Activated CD8-positive, alpha-beta T cell treated with anti-CD3 and anti-CD28 coated beads for 36 hours (primary cell): ENCODE data around the gene CD209. TPM values are rescaled to one million over a fixed set of nuclear protein-coding genes. Genes with fewer than 3 reads are reported as not detected.

ENCODE experiments used
- ATAC-seq: fragments of 200-7000 bp; cut with Tn5 transposase; one replicate; pipeline ENCODE4 v1.10.0; 2021; ENCODE audit warnings: mild to moderate bottlenecking, moderate library complexity
- CTCF ChIA-PET: fragments of 350-600 bp; sonication (Branson Sonifier 250); formaldehyde crosslinking; loops from one replicate; lab custom pipeline; 2021; ENCODE audit warnings: antibody characterized with exemption; lab: Charles Lee
- POLR2A ChIA-PET: fragments of 350-600 bp; sonication (Branson Sonifier 250); formaldehyde crosslinking; loops from one replicate; lab custom pipeline; 2021; ENCODE audit warnings: antibody characterized with exemption; lab: Charles Lee
- DNase-seq: peaks from one replicate; pipeline ENCODE4 v3.0.0-alpha.2; 2020
- H3K27ac Mint-ChIP-seq: one replicate; pipeline ENCODE4 v1.8.0; 2021; ENCODE audit warnings: mild to moderate bottlenecking, mixed read lengths
- H3K27me3 Mint-ChIP-seq: one replicate; pipeline ENCODE4 v1.8.0; 2021; ENCODE audit warnings: mixed read lengths
- H3K36me3 Mint-ChIP-seq: one replicate; pipeline ENCODE4 v1.8.0; 2021; ENCODE audit warnings: low read depth, mixed read lengths
- H3K4me1 Mint-ChIP-seq: one replicate; pipeline ENCODE4 v1.8.0; 2021; ENCODE audit warnings: low read depth, mixed read lengths
- H3K4me3 Mint-ChIP-seq: one replicate; pipeline ENCODE4 v1.8.0; 2021; ENCODE audit warnings: mild to moderate bottlenecking, moderate library complexity, mixed read lengths
- H3K9me3 Mint-ChIP-seq: one replicate; pipeline ENCODE4 v1.8.0; 2021; ENCODE audit warnings: mixed read lengths
- intact Hi-C: fragments of 100-400 bp; cut with micrococcal nuclease; formaldehyde crosslinking; loops from one replicate; pipeline ENCODE4 v1.10.0; 2022
- total RNA-seq, 2 experiments: library from RNA; stranded (reverse); gene quantifications; one replicate each; pipeline ENCODE4 v1.2.3, GENCODE V29; 2021
- TF ChIP-seq, protein P1 (sequence below): fragments of 200-600 bp; IDR thresholded peaks from one replicate; pipeline ENCODE4 v1.8.0; 2022; ENCODE audit warnings: antibody characterized with exemption, mild to moderate bottlenecking

Gene CD209
- total RNA-seq, 2 experiments from 2014 or later: not detected

DNA sequence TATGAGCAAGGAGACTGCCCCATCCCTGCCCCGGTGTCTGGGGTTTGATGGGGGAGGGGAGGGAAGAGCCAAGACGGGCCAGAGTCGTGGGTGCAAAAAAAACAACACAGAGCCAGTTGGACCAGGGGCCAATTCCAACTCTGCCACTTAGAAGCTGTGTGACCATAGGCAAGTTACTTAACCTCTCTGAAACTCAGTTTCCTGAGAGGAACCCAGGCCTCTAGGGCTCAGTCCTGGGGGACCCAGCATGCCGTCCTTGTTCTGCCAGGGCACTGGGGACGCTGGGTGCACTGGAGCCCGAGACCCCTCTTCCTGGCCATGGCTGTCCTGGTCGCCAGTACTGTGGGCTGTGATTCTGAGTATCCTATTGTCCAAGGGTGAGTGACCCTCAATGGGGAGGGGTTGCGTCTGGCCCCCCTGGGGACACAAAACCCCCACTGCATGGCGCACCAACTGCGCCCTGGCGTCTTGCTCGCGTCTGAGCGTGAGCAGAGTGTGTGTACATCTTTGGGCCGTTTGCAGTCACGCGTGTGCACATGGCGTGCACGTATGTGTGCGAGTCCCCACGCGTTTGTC lies 40.4 kb upstream of the CD209 start:
- no peaks in the 10 kb centered on the region for H3K36me3 Mint-ChIP-seq
- TF ChIP-seq, protein P1, sequence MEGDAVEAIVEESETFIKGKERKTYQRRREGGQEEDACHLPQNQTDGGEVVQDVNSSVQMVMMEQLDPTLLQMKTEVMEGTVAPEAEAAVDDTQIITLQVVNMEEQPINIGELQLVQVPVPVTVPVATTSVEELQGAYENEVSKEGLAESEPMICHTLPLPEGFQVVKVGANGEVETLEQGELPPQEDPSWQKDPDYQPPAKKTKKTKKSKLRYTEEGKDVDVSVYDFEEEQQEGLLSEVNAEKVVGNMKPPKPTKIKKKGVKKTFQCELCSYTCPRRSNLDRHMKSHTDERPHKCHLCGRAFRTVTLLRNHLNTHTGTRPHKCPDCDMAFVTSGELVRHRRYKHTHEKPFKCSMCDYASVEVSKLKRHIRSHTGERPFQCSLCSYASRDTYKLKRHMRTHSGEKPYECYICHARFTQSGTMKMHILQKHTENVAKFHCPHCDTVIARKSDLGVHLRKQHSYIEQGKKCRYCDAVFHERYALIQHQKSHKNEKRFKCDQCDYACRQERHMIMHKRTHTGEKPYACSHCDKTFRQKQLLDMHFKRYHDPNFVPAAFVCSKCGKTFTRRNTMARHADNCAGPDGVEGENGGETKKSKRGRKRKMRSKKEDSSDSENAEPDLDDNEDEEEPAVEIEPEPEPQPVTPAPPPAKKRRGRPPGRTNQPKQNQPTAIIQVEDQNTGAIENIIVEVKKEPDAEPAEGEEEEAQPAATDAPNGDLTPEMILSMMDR: no peak
- H3K27ac Mint-ChIP-seq: no peak overlapping the region
- ChIA-PET CTCF (interaction anchor here (1.5 to 1.9 kb wide), 3 partner anchors 12 to 107 kb away, joined by 4 to 7 read pairs (median 6); partner anchors contain the start of gene TRAPPC5), POLR2A (interaction anchor here (0.6 kb wide), 1 partner anchor 70 kb away, joined by 3 read pairs; no protein-coding TSS in a partner anchor)
- ATAC-seq (no peak), DNase-seq (no peak)
- intact Hi-C loops: no loop called here
- H3K9me3 Mint-ChIP-seq: peaks cover 6% of the 10 kb centered on the region
- peaks cover 6% of the 10 kb centered on the region for H3K4me1 Mint-ChIP-seq
- no peak overlapping the region for H3K4me3 Mint-ChIP-seq
- peaks cover 51% of the 10 kb centered on the region for H3K27me3 Mint-ChIP-seq

DNA sequence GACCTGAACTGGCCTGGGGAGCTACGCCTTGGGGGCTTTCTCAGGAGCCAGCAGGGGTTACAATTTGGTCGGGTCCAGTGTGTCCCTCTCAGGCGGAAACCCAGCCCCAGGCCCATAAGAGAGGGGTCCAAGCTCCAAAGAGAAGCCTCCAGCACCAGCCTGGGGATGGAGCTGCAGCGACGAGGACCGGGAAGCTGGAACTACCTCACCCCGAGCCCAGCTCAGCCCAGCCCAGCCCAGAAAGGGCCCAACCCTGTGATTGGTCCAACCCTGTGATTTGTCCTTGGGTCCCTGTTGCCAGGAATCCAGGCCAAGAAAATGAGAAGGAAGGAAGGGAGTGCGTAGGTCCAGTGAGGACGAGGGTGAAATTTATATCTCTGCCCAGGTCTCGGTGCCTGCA lies 39.8 kb upstream of the CD209 start:
- peaks cover 6% of the 10 kb centered on the region for H3K4me1 Mint-ChIP-seq
- intact Hi-C loops: no loop called here
- no peak for DNase-seq
- H3K27ac Mint-ChIP-seq: no peak overlapping the region
- CTCF ChIA-PET: interaction anchor here (1.5 to 1.9 kb wide), 2 partner anchors 12 to 106 kb away, joined by 6 to 7 read pairs; partner anchors contain the start of gene TRAPPC5
- H3K27me3 Mint-ChIP-seq: peaks cover 52% of the 10 kb centered on the region
- no peak overlapping the region for H3K4me3 Mint-ChIP-seq
- POLR2A ChIA-PET: no interaction called here
- TF ChIP-seq, protein P1: no peak
- no peak for ATAC-seq
- no peaks in the 10 kb centered on the region for H3K36me3 Mint-ChIP-seq
- H3K9me3 Mint-ChIP-seq: peaks cover 6% of the 10 kb centered on the region

DNA sequence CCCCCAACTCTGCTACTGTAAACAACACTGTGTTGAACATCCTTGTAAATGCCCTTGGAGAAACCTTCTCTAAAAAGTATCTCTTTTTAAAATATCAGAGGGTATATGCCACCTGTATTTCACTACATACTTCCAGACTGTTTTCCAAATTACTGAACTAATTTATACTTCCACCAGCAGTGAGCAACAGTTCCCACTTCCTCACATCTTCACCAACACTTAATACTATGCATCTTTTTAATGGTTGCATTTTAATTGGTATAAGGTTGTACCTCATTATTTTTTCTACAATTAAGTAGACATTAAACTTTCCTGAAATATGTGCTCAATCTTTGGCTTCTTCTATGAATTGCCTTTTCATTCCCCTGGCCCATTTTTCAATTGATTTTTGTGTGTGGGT lies 37.5 kb upstream of the CD209 start:
- ATAC-seq (no peak), DNase-seq (no peak)
- Mint-ChIP-seq H3K4me1 (peaks cover 6% of the 10 kb centered on the region), H3K9me3 (peaks cover 8% of the 10 kb centered on the region), H3K27me3 (peaks cover 60% of the 10 kb centered on the region), H3K27ac (no peak overlapping the region), H3K36me3 (no peaks in the 10 kb centered on the region), H3K4me3 (no peak overlapping the region)
- intact Hi-C loops: no loop called here
- ChIA-PET POLR2A (no interaction called here), CTCF (no interaction called here)
- TF ChIP-seq, protein P1: no peak

DNA sequence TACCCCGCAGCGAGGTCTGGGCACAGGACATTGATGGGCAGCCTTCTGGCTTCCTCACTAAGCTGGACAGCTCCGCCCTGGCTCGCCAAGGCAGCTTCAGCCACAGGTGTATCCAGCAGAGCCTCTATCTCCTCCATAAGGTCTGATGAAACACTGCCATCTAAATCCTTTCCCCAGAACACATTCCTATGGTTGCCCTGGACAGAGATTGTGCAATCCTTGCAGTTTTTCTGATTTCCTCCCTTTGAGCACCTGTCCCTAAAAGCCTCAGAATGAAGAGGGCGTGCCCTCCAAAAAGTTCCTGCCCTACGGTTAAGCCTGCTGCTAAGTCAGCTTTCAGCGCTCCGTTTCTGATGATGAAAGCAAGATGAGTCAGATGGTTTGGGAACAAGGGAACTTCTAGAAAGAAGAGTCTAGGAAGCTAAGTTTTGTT lies 36.7 kb upstream of the CD209 start:
- H3K36me3 Mint-ChIP-seq: no peaks in the 10 kb centered on the region
- POLR2A ChIA-PET: interaction anchor here (0.9 kb wide), 1 partner anchor 16 kb away, joined by 3 read pairs; no protein-coding TSS in a partner anchor
- intact Hi-C loops: no loop called here

DNA sequence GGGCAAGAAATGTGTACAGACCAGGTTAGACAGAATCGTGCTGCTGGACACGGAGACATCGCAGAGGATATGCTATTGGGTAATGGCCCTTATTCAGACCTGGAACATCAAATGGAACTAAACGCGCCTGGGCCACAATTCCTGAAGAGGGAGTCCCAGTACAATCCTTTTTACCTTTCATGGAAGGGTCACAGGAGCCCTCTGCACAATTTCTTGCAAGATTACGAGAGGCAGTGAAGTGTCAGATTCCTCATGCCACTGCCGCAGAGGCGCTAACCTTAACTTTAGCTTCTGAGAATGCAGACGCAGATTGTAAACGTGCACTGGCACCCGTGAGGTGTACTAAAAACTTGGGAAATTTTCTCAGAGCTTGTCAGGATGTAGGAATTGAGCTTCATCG lies 33.8 kb upstream of the CD209 start:
- no peak overlapping the region for H3K4me3 Mint-ChIP-seq
- no peak overlapping the region for H3K27ac Mint-ChIP-seq
- H3K36me3 Mint-ChIP-seq: no peaks in the 10 kb centered on the region
- no peaks in the 10 kb centered on the region for H3K4me1 Mint-ChIP-seq
- TF ChIP-seq, protein P1: no peak
- DNase-seq (no peak), ATAC-seq (no peak)
- H3K9me3 Mint-ChIP-seq: peaks cover 9% of the 10 kb centered on the region
- H3K27me3 Mint-ChIP-seq: peaks cover 45% of the 10 kb centered on the region
- POLR2A ChIA-PET: interaction anchor here (0.6 kb wide), 1 partner anchor 33 kb away, joined by 3 read pairs; no protein-coding TSS in a partner anchor
- intact Hi-C loops: no loop called here
- CTCF ChIA-PET: interaction anchor here (0.5 to 1.7 kb wide), 2 partner anchors 32 to 101 kb away, joined by 3 to 4 read pairs; partner anchors contain the start of gene TRAPPC5

More for the DNA sequence above, 36.7 kb upstream of the CD209 start:
- Mint-ChIP-seq H3K4me1 (peaks cover 2% of the 10 kb centered on the region), H3K9me3 (peaks cover 9% of the 10 kb centered on the region), H3K27me3 (peaks cover 53% of the 10 kb centered on the region), H3K4me3 (no peak overlapping the region), H3K27ac (no peak overlapping the region)
- DNase-seq: no peak
- TF ChIP-seq, protein P1: no peak
- CTCF ChIA-PET: no interaction called here
- no peak for ATAC-seq
